GM19351 (cell line): ENCODE data around the gene AGBL4.
A peak's percentile ranks its signal among the peaks of the same experiment; 100 is the strongest.

Experiments
- ATAC-seq: cut with Tn5 transposase; IDR thresholded peaks from one replicate; pipeline ENCODE4 v1.9.1; 2021; ENCODE audit warnings: mild to moderate bottlenecking, moderate library complexity; ENCODE audit not compliant: unreplicated experiment

The AGBL4 gene

DNA sequence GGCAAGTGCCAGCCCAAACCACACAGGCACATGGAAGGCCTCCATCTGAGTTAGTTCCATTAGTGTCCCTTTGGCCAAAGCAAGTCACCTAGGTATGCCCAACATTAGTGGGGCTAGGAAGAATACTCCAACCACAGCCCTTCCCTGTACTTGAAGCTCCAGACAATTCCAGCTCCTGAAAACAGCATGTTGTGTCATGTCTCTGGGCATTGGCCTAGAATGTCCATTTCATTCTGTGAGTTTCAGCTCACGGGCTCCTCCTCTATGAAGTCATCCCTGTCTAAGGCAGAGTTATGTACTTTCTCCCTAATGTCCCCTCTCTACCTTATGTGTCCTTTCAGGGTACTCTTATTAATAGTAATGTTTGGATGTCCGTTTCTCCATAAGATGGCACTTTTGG lies 1455.3 kb downstream of the AGBL4 start:
- no peak for ATAC-seq

DNA sequence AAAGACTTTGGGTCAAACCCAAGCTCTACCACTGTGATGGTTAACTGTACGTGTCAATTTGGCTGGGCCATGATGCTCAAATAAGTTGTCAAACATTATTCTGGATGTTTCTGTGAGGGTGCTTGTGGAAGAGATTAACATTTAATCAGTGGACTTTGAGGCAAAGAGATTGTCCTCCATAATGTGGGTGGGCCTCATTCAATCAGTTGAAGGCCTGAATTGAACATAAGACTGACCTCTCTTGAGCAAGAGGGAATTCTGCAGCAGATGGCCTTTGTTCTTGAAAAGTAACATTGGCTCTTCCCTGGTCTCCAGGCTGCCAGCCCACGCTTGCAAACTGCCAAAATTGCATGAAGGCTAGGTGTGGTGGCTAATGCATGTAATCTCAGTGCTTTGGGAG lies 1457.3 kb downstream of the AGBL4 start:
- no peak for ATAC-seq

DNA sequence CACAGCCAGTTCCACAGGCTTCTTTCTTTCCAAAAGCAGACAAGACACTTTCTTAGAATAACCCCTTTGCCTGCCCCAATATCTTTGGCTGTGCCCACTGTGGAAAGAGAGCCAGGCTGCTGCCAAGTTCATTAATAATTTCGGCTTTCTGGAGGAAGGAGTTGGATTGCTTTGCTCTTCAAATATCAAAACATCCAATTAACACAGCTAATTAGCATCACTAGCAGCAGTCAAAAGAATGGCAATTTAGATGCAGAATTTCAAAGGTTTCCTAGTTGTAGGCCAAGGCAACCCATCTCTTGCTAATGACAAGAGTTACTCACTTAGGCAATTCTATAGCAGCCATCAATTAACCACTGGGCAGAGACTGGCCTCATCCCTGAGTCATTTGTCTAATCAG lies 1460.7 kb downstream of the AGBL4 start:
- ATAC-seq = no peak

DNA sequence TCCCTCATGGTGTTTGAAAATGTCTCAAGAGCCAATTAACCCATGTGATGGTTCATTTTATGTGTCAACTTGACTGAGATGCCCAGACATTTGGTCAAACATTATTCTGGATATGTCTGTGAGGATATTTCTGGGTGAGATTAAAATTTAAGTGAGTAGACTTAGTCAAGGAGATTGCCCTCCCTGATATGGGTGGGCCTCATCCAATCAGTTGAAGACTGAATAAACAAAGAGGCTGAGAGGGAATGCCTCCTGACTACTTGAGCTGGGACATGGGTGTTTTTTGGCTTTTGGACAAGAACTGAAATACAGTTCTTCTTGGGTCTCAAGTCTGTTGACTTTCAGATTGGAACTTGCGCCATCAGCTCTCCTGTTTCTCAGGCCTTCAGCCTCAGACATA lies 1462.3 kb downstream of the AGBL4 start:
- ATAC-seq = no peak

DNA sequence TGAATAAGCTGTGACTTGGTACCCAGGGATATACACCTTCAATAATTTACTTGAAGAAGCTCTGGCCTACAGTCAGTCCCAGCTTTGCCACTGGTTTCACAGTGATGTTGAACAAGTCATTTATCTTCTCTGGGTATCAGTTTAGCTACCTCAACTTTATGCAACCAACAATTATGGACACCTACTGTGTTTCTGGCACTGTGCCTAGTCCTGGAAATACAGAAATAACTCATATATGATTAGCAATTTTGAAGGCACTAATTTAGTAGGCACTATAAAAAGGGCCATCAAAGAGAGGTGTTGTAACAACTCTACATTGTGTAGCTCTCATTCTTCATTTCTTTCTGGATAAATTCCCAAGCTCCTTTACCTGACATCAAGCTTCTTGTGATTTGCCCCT lies 1463.2 kb downstream of the AGBL4 start:
- no peak for ATAC-seq

DNA sequence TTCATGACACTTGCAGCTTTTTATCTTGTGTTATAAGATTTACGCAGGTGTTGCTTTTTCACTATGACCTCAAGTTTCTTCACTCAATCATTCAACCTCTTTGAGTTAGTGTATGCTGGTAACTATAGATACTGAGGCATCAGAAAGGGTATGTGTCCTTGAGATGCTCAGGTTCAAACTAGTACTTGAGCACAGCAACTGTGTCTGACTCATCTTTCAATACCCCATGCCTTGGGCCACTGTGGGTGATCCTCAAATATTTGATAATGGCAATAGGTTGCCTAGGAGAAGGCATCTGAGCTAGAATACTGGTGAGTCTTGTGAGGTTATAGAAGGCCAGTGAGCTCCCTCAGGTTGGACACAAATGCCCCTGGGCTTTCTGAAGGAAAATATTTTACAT lies 1463.6 kb downstream of the AGBL4 start:
- ATAC-seq = no peak

DNA sequence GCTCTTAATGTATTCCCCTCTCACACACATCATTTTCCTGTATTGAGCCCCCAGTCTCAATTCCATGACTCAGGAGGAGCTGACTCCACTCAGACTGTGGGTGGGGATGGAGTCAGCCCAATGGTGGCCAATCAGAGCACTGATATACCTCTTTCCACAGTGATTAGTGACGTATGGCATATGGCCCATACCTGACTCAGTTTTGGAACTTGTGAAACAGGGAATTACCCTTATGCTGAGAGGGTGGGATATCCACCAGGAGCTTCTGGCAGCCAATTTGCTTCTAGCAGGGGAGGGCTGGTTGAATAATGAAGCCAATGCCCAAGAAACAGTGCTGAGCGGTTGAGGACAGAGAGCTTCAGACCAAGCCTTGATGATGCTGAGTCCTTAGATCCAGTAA lies 1465.4 kb downstream of the AGBL4 start:
- ATAC-seq = no peak

DNA sequence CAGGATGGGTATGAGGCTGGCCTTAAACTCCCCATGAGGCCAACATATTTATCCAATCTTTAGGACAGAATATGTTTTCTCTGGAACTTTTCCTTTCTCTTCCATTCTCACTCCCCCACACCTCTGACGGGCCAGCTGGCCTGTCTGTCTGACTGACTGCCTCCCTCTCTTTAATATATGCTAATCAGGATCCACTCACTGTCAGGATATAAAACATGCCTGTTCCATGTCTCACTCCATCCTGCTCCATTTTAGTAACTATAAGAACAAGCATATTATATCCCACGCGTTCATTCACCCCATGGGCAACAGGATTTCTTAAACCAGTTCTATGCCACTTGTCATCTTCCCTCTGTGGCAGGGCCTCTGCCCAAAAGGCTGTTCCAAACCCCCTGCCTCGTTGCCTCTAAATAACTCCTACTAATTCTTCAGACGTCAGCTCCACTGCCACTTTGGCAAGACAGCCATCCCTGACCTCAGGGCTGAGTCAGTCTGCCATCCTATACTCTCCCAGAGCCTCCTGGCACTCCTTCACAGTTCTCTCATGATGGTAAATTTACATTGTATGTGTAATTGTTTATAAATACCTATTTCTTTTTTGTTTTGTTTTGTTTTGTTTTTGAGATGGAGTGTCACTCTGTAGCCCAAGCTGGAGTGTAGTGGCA lies 1467.4 kb downstream of the AGBL4 start:
- ATAC-seq = no peak

DNA sequence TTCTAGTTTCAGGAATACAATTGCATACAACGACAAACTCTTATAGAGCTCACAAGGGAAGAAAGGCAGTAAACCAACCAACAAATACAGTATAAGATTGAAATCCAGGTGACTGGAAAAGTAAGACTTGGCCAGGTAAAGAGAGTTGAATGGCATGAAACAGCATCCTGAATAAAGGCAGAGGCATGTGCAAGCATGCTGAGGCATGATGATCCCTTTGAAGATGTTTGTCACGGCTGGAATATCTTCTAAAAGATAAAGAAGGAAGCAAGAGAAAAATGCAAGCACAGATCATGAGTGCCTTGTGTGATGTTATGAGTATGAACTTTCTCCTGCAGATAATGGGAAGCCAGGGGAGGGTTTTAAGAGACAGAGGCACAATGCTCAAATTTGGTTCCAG lies 1468.5 kb downstream of the AGBL4 start:
- ATAC-seq = no peak

DNA sequence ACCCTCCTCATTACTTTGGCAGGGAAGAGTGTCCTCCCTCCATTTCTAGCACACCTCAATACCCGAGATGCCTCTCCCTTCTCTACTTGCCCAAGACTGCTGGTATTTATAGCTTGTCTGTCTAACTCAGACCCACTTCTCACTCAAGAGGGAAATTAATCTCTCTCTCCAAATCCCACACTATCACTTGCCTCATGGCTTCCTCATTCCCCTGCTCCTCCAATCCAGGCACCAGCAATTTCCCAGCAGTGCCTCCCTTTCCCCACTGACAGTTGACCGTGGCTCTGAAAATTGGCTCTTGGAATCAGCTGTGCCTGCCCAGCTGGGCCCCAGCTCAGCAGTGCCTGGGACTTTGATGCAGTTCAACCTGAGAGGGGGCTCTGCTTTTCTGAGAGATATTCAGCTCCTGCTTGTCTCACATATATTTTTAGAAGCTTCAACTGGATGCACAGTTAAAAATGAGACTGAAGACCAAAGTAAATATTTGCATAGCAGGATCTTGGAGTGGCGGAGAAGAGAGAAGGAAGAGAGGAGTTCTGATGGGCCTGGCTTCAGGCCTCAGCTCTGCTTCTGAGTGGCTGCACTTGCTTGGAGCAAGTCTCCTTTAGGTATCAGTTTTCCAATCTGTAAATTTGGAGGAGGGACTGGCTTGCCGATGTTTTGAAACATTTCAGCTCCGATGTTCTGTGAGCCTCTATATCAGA lies 1470.7 kb downstream of the AGBL4 start:
- no peak for ATAC-seq

DNA sequence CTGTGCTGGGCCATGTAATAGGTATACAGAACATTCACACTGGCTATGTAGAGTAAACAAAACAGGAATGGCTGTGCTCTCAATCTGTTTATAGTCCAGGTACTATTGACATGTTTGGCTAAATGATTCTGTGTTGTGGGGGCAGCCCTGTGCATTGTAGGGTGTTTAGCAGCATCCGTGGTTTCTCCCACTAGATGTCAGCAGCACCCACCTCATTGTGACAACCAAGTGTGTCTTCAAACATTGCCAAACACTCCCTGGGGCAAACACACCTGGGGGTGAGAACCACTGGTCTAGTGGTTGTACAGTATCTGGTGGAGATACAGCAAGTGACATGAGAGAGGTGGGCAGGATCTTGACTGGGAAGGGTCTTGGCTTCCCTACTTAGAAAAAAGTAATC lies 1471.3 kb downstream of the AGBL4 start:
- peak; percentile 68 for ATAC-seq

DNA sequence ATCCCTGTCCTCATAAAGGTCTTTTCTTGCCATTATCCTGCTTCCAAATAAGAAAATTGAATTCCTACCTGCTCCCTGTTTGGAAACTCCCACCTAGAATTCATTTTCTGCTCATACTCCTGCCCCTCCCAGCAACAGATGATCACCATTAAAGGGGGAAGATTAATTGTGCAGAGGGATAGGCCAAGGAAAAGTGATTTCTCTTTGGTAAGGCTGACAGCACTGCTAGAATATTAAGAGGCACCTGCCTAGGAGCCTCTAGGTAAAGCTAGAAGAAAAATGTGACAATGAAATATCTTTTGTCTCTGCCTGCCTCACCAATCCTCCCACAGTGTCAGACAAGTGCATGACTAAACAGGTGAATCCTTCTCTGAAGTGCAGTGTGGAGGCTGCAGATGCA lies 1474.8 kb downstream of the AGBL4 start:
- no peak for ATAC-seq

DNA sequence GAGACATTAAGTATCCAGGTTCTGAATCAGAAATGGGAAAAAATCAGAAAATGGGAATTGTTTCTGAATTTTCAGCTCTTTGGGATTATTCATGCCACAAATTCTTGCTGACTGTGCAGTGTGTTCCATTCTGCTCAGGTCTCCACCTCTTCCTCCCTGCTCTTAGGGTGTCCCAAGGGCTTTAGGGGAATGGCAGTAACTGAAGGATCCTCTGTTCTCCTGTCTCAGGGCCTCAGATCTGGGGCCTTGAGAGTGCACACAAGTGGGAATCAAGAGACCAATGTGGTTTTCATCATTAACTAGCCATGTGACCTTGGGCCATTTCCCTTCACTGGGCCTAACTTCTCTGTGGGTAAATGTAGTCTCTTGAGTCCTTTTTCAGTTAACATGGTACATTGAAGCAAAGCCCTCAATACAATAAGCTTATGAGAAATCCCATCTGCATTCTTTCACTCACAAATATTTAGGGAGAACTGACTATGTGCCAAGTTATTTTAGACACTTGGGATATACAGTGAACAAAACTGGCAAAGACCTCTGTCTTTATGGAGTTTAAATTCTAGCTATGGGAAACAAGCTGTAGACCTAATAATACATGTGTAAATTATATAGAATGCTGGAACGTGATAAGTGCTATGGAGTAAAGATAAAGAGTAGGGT lies 1476.1 kb downstream of the AGBL4 start:
- no peak for ATAC-seq

DNA sequence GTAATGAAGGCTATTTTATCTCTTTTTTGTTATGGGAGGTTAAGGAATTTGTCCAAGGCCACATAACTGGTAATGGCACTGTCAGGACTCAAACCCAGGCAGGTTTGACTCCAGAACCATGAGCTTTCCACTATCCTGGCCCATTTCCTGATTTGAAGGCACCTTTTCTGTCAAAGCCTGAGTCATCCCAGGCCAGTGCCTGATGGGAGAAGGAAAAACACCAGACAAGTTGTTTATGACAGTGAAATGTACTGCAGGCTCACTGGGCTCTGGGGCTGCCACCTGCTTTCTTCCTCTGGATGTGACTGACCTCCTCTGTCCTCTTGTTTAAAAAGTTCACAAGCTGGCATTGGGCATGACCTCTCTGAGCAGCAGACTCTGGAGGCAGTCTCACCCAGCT lies 1479.9 kb downstream of the AGBL4 start:
- no peak for ATAC-seq

DNA sequence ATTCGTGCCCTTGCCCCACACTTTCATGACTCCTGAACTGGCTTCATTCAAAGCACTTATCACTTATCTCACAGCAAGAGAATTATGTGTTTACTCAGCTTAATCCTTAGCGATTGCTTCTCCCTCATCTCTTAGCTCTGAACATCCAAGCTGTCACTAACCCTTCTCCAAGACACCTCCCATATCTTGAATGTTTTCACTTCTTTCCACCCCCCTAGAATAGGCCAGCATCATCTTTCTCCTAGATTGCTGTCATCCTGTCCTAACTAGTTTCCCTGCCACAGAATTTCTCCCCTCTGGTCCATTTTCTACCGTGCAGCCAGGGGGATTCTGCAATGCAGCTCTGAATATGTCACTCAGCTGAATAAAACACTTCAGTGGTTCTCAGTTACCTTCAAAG lies 1483.2 kb downstream of the AGBL4 start:
- no peak for ATAC-seq

DNA sequence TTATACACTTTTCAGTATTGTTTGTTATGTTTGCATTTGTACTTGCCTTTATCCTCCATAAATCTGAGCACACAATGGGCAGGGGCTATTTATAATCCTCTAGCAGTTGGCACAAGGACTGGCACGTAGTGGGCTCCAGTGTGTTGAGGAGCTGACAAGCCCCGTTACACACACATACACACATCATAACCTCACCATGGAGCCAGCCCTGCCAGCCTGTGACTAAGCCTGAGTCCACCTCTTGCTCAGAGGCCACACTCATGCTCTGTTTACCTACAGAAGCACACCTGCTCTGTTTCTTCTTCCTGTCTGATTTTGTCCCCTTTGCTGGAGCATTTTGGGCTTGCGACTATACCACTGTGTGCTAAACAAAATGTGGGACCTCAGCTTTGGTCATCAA lies 1487.3 kb downstream of the AGBL4 start:
- no peak for ATAC-seq

DNA sequence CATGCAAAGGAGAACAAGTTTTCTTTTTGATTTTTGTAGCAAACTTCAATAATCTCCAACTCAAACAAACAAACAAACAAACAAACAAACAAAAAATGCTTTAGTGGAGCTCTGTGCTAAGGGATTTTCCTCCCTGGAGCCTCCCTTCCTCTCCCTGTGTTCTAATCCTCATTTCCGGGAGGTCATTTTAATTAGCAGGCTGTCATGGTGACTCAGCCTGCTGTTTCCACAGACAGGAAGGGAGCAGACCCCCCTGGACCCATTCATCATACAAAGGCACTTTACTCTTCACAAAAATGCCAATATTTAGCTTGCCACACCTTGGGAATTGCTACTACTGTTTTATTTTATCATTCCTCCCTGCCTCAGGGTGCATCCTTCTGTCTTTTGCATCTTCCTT lies 1490.8 kb downstream of the AGBL4 start:
- ATAC-seq = no peak

DNA sequence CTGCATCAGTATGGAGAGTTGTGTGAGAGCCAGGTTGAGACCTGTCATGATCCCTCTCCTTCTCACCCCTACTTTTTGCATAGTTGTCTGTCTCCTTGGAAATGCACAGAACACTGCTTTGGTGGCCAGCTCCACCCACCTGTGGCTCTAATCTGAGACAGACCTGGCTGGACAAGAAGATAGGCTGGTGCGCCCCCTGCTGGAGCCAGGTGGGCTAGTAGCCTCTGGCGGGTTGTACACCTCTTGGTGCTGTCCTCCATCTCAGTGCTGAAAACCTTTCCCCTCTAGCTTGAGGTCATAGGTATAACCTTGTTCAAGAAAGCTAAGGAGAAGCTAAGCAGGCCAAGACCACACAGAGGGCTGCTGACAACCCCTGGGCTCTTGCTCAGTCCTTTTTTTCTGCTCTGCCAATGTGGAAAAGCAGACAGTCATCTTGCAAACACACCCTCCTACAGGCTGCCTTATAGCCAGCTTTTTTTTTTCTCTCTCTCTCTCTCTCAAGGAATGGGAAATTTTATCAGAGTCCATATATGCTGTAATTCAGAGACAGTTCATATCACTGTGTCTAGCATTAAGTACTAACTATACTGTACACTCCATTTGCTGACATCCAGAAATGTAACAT lies 1492.9 kb downstream of the AGBL4 start:
- peak; percentile 96 for ATAC-seq

DNA sequence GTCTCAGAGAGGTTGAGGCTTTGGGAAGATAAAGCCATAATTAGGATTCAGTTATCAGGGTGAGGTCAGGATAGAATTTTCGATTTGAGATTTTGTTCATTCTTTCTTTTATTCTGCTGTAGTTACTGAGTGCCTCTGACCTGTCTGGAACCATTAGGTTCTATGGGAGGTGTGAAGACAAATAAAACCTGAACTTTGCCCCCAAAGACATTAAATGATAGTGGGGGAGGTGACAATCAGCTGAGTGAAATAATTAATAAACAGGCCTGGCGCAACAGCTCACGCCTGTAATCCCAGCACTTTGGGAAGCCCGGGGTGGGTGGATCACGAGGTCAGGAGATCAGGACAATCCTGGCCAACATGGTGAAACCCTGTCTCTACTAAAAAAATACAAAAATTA lies 1496.7 kb downstream of the AGBL4 start:
- ATAC-seq = no peak

DNA sequence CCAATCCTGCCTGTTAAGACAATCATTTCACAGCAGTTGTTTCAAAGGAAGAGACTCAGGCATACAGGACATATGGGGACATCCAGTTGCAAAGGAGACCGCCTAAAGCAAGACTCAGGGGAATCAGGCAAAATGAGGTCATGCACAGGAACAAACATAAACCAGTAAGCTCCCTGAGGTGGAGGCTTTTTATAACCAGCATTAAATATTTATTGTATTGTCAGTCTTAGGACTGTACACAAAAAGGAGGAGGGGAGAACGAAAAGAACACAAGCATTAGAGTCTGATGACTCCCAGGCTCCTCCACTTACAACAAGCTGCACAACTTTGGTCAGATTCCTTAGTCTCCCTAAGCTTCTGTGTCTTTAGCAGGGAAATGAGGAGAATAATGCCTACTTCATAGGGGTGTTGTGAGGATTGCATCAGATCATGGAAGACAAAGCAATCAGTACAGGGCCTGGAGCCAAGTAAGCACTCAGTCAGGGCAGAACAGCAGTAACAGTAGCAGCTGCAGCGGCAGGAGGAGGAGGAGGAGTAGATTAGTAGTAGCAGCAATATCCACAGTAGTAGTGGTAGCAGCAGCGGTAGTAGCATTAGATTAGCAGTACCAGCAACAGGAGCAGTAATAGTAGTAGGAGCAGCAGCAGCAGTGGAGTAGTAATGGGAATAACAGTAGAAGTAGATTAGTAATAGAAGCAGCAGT lies 1497.6 kb downstream of the AGBL4 start:
- ATAC-seq = no peak

DNA sequence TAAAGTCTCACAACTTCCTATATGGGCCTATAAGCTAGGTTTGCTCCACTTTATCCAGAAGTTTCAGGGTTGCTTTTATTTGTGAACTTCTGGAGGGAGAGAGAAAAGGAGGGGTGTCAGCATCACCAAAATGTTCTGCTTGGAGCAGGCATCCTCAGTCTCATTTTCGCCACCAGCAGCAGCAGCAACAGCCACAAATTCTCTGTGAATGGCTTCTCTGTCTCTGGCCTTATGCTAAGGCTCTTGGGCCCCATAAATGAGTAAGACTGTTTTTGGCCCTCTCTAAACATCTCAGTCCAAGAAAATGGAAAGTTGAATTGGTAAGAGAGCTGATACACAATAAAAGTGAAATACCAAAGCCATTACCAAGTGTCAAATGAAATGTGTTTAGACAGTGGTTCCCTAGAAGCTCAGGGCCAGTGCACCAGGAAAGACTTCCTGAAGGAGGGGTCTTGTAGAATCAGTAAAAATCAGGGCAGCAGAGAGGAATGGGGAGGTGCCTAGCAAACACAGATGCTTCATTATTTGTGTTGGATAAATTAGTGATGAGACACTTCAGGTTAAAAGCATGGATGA lies 1498.8 kb downstream of the AGBL4 start:
- ATAC-seq = no peak
